Endometrial microvascular endothelial cells (primary cell): ENCODE data around the gene ATF7. TPM values are rescaled to one million over a fixed set of nuclear protein-coding genes. Genes with fewer than 3 reads are reported as not detected.

Experiments used
- total RNA-seq: library from RNA; depleted of rRNA; stranded (reverse); fragments of >200 nt; gene quantifications from one replicate; pipeline ENCODE4 v1.2.3, GENCODE V29; 2015; ENCODE audit errors: inconsistent ontology term

The ATF7 gene
- total RNA-seq, 1 donor from 2014 or later: 39.3 TPM

Other genes starting within 250 kb of the ATF7 start
- 34.6 TPM for gene SP1, start 246.2 kb downstream of the ATF7 start, total RNA-seq
- not detected for gene AMHR2, start 202.5 kb downstream of the ATF7 start, total RNA-seq
- 91.8 TPM for gene PRR13, start 184.6 kb downstream of the ATF7 start, total RNA-seq
- gene PCBP2, start 174.3 kb downstream of the ATF7 start, total RNA-seq: 407 TPM
- 11.8 TPM for gene MAP3K12, start 126.9 kb downstream of the ATF7 start, total RNA-seq
- 43.3 TPM for gene TARBP2, start 125.1 kb downstream of the ATF7 start, total RNA-seq
- not detected for gene NPFF, start 118.9 kb downstream of the ATF7 start, total RNA-seq
- 587 TPM for gene ATP5MC2, start 49.7 kb upstream of the ATF7 start, total RNA-seq
- gene CALCOCO1, start 101.1 kb upstream of the ATF7 start, total RNA-seq: 38.3 TPM
- not detected for gene CISTR, start 125.6 kb upstream of the ATF7 start, total RNA-seq